CD14-positive monocyte (primary cell): Measurements from ENCODE around the gene ELMOD2. TPM values are rescaled to one million over a fixed set of nuclear protein-coding genes. Genes with fewer than 3 reads are reported as not detected.

Source experiments
- DNase-seq, 3 donors: peaks; one replicate each; pipeline ENCODE4 v3.0.0-alpha.2; 2011 to 2022
- H2AFZ ChIP-seq: 2 replicates; pipeline ENCODE4 v1.6.0; 2012; ENCODE audit warnings: mild to moderate bottlenecking, low read depth, low read length, inconsistent platforms; ENCODE audit not compliant: insufficient read depth, poor library complexity, severe bottlenecking
- H3K27ac ChIP-seq, 2 donors: 1 replicate in 1 of 2; 2 replicates in 1 of 2; pipeline ENCODE4 v1.5.1; 2012 to 2013; ENCODE audit warnings: low read length in 2 of 2, control low read depth in 1 of 2, inconsistent platforms in 1 of 2, low read depth in 1 of 2, mild to moderate bottlenecking in 1 of 2
- H3K27me3 ChIP-seq, 2 donors: one replicate each; pipeline versions ENCODE4 v1.6.0 to v1.6.1; 2011 to 2013; ENCODE audit warnings: low read length in 2 of 2; ENCODE audit not compliant: control insufficient read depth in 2 of 2, insufficient read depth in 2 of 2
- H3K36me3 ChIP-seq, 2 donors: replicated peaks in 1 of 2; 1 replicate in 1 of 2; 2 replicates in 1 of 2; pipeline versions ENCODE4 v1.5.1 to v1.6.1; 2012 to 2013; ENCODE audit warnings: low read length in 2 of 2, control low read depth in 1 of 2, inconsistent platforms in 1 of 2, mild to moderate bottlenecking in 1 of 2; ENCODE audit not compliant: insufficient read depth in 2 of 2, control insufficient read depth in 1 of 2
- H3K4me1 ChIP-seq, 2 donors: 1 replicate in 1 of 2; 2 replicates in 1 of 2; pipeline versions ENCODE4 v1.5.1 to v1.6.1; 2012 to 2013; ENCODE audit warnings: low read length in 2 of 2, control low read depth in 1 of 2, inconsistent platforms in 1 of 2, mild to moderate bottlenecking in 1 of 2, moderate library complexity in 1 of 2; ENCODE audit not compliant: insufficient read depth in 2 of 2, control insufficient read depth in 1 of 2
- H3K4me2 ChIP-seq: replicated peaks from 2 replicates; pipeline ENCODE3; 2012; ENCODE audit warnings: low read length, moderate library complexity, mild to moderate bottlenecking; ENCODE audit not compliant: poor library complexity, severe bottlenecking; ENCODE audit errors: extremely low read depth
- H3K4me3 ChIP-seq, 3 experiments: fragments of 200-600 bp in 1 of 3; sonication (generic) in 1 of 3; replicated peaks in 1 of 3; 1 replicate in 2 of 3; 2 replicates in 1 of 3; pipeline ENCODE4 v1.5.1; 2011 to 2013; ENCODE audit warnings: low read length in 3 of 3, mild to moderate bottlenecking in 3 of 3, control low read depth in 2 of 3, low read depth in 2 of 3, inconsistent platforms in 1 of 3, moderate library complexity in 1 of 3
- H3K79me2 ChIP-seq: 2 replicates; pipeline ENCODE4 v1.6.0; 2012; ENCODE audit warnings: mild to moderate bottlenecking, control low read depth, inconsistent platforms, low read length, moderate library complexity; ENCODE audit not compliant: insufficient read depth
- H3K9ac ChIP-seq: 2 replicates; pipeline ENCODE4 v1.6.0; 2017; ENCODE audit warnings: low read length, mild to moderate bottlenecking; ENCODE audit not compliant: insufficient read depth, poor library complexity, severe bottlenecking
- H3K9me3 ChIP-seq, 2 donors: replicated peaks in 1 of 2; 1 replicate in 1 of 2; 2 replicates in 1 of 2; pipeline versions ENCODE4 v1.5.1 to v1.6.1; 2012 to 2013; ENCODE audit warnings: low read length in 2 of 2, control low read depth in 1 of 2; ENCODE audit not compliant: control insufficient read depth in 1 of 2, insufficient read depth in 1 of 2
- H4K20me1 ChIP-seq: 2 replicates; pipeline ENCODE4 v1.6.0; 2012; ENCODE audit warnings: mild to moderate bottlenecking, low read length, control low read depth, moderate library complexity; ENCODE audit not compliant: insufficient read depth
- H3K27ac Mint-ChIP-seq, 7 donors: one replicate each; pipeline ENCODE4 v1.8.0; 2020; ENCODE audit warnings: mild to moderate bottlenecking in 7 of 7, mixed read lengths in 7 of 7, moderate library complexity in 6 of 7, inconsistent platforms in 2 of 7
- H3K27me3 Mint-ChIP-seq, 3 donors: one replicate each; pipeline ENCODE4 v1.8.0; 2021 to 2022; ENCODE audit warnings: low read depth in 3 of 3, mild to moderate bottlenecking in 3 of 3, mixed read lengths in 3 of 3, moderate library complexity in 3 of 3, inconsistent platforms in 1 of 3
- H3K36me3 Mint-ChIP-seq, 2 donors: one replicate each; pipeline ENCODE4 v1.8.0; 2020; ENCODE audit warnings: mixed read lengths in 2 of 2, inconsistent platforms in 1 of 2, mild to moderate bottlenecking in 1 of 2
- H3K4me1 Mint-ChIP-seq: one replicate; pipeline ENCODE4 v1.8.0; 2020; ENCODE audit warnings: mild to moderate bottlenecking, mixed read lengths
- H3K4me3 Mint-ChIP-seq, 2 donors: one replicate each; pipeline ENCODE4 v1.8.0; 2020; ENCODE audit warnings: mild to moderate bottlenecking in 2 of 2, mixed read lengths in 2 of 2, moderate library complexity in 1 of 2
- H3K9me3 Mint-ChIP-seq, 7 donors: one replicate each; pipeline ENCODE4 v1.8.0; 2020 to 2022; ENCODE audit warnings: mixed read lengths in 7 of 7, mild to moderate bottlenecking in 6 of 7, moderate library complexity in 6 of 7, inconsistent platforms in 2 of 7
- WGBS: methylation state at CpG from one replicate; pipeline ENCODE4 v1.1.5; 2013; ENCODE audit warnings: missing lambda C conversion rate; ENCODE audit not compliant: insufficient coverage; 5-methylcytosine and 5-hydroxymethylcytosine counted together
- intact Hi-C, 2 donors: fragments of 100-400 bp; cut with micrococcal nuclease; formaldehyde crosslinking; loops; one replicate each; pipeline versions ENCODE4 v1.15.0 to v1.15.1; 2023
- polyA plus RNA-seq, 3 donors: library from polyadenylated mRNA; depleted of rRNA in 1 of 3; unstranded in 2 of 3; stranded (reverse) in 1 of 3; fragments of 300-500 nt in 2 of 3; fragments of >200 nt in 1 of 3; fragmentation: Illumina TruSeq in 2 of 3; gene quantifications; 1 replicate in 2 of 3; 2 replicates in 1 of 3; pipeline ENCODE4 v1.2.3, GENCODE V29; 2012 to 2021
- small RNA-seq: library from RNA; depleted of rRNA; stranded (forward); fragments of <200 nt; gene quantifications from one replicate; pipeline ENCODE3, GENCODE V24; 2012; ENCODE audit warnings: low read depth; ENCODE audit not compliant: insufficient read length
- TF ChIP-seq, protein P1 (sequence below): fragments of 200-600 bp; IDR thresholded peaks from one replicate; pipeline ENCODE4 v1.8.0; 2022; ENCODE audit warnings: antibody characterized with exemption, mild to moderate bottlenecking

ELMOD2 gene
- polyA plus RNA-seq, 3 donors, result 4.0 to 7.6 (median 4.9) TPM

DNA sequence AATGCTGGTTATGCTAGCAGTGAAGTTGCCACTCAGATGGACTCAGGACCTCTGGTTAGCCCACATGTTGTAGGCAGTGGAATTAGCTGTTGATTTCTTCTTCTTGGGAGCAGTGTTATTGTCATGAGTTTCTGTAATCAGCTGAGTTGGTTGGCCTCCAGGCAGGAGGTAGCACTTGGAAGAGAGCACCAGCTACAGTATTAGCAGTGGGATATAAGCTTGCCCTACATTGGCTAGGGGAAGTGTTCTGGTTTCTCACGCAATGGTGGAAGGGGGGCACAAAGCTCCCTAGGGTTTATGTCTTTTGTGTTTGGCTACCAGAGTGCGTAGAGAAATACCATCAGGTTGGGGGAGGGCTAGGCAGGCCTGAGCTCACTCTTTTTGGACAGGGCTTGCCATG lies 78.7 kb downstream of the ELMOD2 start:
- no peaks in the 10 kb centered on the region for H3K9me3 ChIP-seq
- no peak for DNase-seq
- no peak overlapping the region for H2AFZ ChIP-seq
- intact Hi-C loops, result no loop called here
- Mint-ChIP-seq H3K4me3 (no peak overlapping the region), H3K36me3 (no peaks in the 10 kb centered on the region), H3K27me3 (peaks cover 0 to 3% (median 3%) of the 10 kb centered on the region in 3 donors), H3K9me3 (peaks cover 0 to 1% (median 0%) of the 10 kb centered on the region in 7 donors), H3K4me1 (no peaks in the 10 kb centered on the region), H3K27ac (no peak overlapping the region)
- no peaks in the 10 kb centered on the region for H4K20me1 ChIP-seq
- H3K4me3 ChIP-seq, result no peak overlapping the region
- no peak overlapping the region for H3K4me2 ChIP-seq
- H3K27me3 ChIP-seq, result no peaks in the 10 kb centered on the region
- no peaks in the 10 kb centered on the region for H3K79me2 ChIP-seq
- no peaks in the 10 kb centered on the region for H3K4me1 ChIP-seq
- TF ChIP-seq, protein P1, sequence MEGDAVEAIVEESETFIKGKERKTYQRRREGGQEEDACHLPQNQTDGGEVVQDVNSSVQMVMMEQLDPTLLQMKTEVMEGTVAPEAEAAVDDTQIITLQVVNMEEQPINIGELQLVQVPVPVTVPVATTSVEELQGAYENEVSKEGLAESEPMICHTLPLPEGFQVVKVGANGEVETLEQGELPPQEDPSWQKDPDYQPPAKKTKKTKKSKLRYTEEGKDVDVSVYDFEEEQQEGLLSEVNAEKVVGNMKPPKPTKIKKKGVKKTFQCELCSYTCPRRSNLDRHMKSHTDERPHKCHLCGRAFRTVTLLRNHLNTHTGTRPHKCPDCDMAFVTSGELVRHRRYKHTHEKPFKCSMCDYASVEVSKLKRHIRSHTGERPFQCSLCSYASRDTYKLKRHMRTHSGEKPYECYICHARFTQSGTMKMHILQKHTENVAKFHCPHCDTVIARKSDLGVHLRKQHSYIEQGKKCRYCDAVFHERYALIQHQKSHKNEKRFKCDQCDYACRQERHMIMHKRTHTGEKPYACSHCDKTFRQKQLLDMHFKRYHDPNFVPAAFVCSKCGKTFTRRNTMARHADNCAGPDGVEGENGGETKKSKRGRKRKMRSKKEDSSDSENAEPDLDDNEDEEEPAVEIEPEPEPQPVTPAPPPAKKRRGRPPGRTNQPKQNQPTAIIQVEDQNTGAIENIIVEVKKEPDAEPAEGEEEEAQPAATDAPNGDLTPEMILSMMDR, result no peak
- no peak overlapping the region for H3K9ac ChIP-seq
- no peaks in the 10 kb centered on the region for H3K36me3 ChIP-seq
- WGBS, result 95% methylated on average over 2 of the region's 2 CpGs
- H3K27ac ChIP-seq, result no peak overlapping the region

DNA sequence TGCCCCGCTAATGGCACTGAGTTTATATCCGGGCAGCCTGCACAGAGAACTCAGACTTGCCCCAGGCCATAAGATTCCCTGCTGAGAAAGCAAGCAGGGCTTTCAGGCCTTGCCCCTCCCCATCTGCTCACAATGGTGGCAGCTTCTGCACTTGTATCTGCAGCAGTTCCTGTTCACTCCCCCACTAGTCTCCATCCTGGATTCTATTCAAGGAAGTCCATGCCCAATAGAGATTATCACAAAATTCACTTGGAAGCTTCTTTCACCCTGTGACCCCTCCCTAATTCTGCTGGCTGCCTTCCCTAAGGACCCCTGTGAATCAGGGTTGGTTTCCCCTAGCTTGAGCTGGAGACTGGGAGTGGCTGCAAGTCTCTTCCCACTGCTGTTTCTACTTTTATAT lies 79.3 kb downstream of the ELMOD2 start:
- Mint-ChIP-seq H3K27ac (no peak overlapping the region), H3K4me1 (no peaks in the 10 kb centered on the region), H3K27me3 (peaks cover 0 to 3% (median 3%) of the 10 kb centered on the region in 3 donors), H3K36me3 (no peaks in the 10 kb centered on the region), H3K4me3 (no peak overlapping the region), H3K9me3 (peaks cover 0 to 1% (median 0%) of the 10 kb centered on the region in 7 donors)
- no peak overlapping the region for H3K4me3 ChIP-seq
- no peak overlapping the region for H2AFZ ChIP-seq
- H3K36me3 ChIP-seq, result no peaks in the 10 kb centered on the region
- no peaks in the 10 kb centered on the region for H4K20me1 ChIP-seq
- H3K79me2 ChIP-seq, result no peaks in the 10 kb centered on the region
- H3K27me3 ChIP-seq, result no peaks in the 10 kb centered on the region
- DNase-seq, result no peak
- no peak overlapping the region for H3K27ac ChIP-seq
- intact Hi-C loops, result no loop called here
- H3K9ac ChIP-seq, result no peak overlapping the region
- no peaks in the 10 kb centered on the region for H3K4me1 ChIP-seq
- no peak overlapping the region for H3K4me2 ChIP-seq
- H3K9me3 ChIP-seq, result no peaks in the 10 kb centered on the region
- WGBS, result 95% methylated on average over 2 of the region's 2 CpGs
- TF ChIP-seq, protein P1, result no peak

Small RNA genes lying within 50 kb of the gene (small RNA-seq; reads per million reads assigned to genes)
- gene AC108019.1, result not detected
- not detected for gene RN7SL152P

Other genes starting within 250 kb of the ELMOD2 start
- gene SCOC, start 150.5 kb upstream of the ELMOD2 start, polyA plus RNA-seq, result 10 to 100 TPM in 2 of 3 donors, 1 to 10 TPM in 1; 5.3 to 22.6 (median 21.2) TPM
- gene CLGN, start 96.5 kb upstream of the ELMOD2 start, polyA plus RNA-seq, result under 1 TPM; 0.04 to 0.54 (median 0.10) TPM
- gene MGAT4D, start 25.9 kb upstream of the ELMOD2 start, polyA plus RNA-seq, result not detected
- not detected for gene UCP1, start 44.8 kb downstream of the ELMOD2 start, polyA plus RNA-seq
- gene TBC1D9, start 232.2 kb downstream of the ELMOD2 start, polyA plus RNA-seq, result 10 to 100 TPM; 13.6 to 33.5 (median 21.0) TPM